Suppressor macrophage treated with lipopolysaccharide for 1 hour (primary cell): ENCODE results near the gene PUS3.

Experiments
- DNase-seq, 3 donors: peaks; one replicate each; pipeline ENCODE4 v3.0.0-alpha.2; 2020 to 2022

The PUS3 gene

GRCh38 chr11:125941267-125941618, 38.2 kb upstream of the PUS3 start:
- no peak for DNase-seq

GRCh38 chr11:125940145-125940544, 37.1 kb upstream of the PUS3 start:
- no peak for DNase-seq

GRCh38 chr11:125939081-125939521, 36.1 kb upstream of the PUS3 start:
- DNase-seq: no peak

- DNase-seq: no peak
Measured at GRCh38 chr11:125938418-125938817, 35.4 kb upstream of the PUS3 start.

GRCh38 chr11:125935618-125936199, 32.7 kb upstream of the PUS3 start:
- DNase-seq: no peak

GRCh38 chr11:125935056-125935455, 32.0 kb upstream of the PUS3 start:
- DNase-seq: no peak

- DNase-seq: no peak
Measured at GRCh38 chr11:125934473-125934872, 31.5 kb upstream of the PUS3 start.

GRCh38 chr11:125933030-125933813, 30.2 kb upstream of the PUS3 start:
- no peak for DNase-seq

GRCh38 chr11:125932301-125932700, 29.3 kb upstream of the PUS3 start:
- no peak for DNase-seq

GRCh38 chr11:125931668-125932067, 28.7 kb upstream of the PUS3 start:
- no peak for DNase-seq

GRCh38 chr11:125931116-125931515, 28.1 kb upstream of the PUS3 start:
- no peak for DNase-seq

GRCh38 chr11:125930076-125930450, 27.1 kb upstream of the PUS3 start:
- no peak for DNase-seq

- no peak for DNase-seq
Measured at GRCh38 chr11:125929445-125930075, 26.6 kb upstream of the PUS3 start.

GRCh38 chr11:125926682-125927081, 23.7 kb upstream of the PUS3 start:
- no peak for DNase-seq

GRCh38 chr11:125925804-125926203, 22.8 kb upstream of the PUS3 start:
- no peak for DNase-seq

GRCh38 chr11:125925247-125925740, 22.3 kb upstream of the PUS3 start:
- no peak for DNase-seq

GRCh38 chr11:125924384-125925007, 21.5 kb upstream of the PUS3 start:
- no peak for DNase-seq

- no peak for DNase-seq
Measured at GRCh38 chr11:125923633-125924032, 20.6 kb upstream of the PUS3 start.

GRCh38 chr11:125923012-125923579, 20.1 kb upstream of the PUS3 start:
- DNase-seq: peak; percentile 71 to 77 (median 77)

- no peak for DNase-seq
Measured at GRCh38 chr11:125922156-125922555, 19.1 kb upstream of the PUS3 start.

GRCh38 chr11:125921042-125921441, 18.0 kb upstream of the PUS3 start:
- no peak for DNase-seq

- DNase-seq: no peak
Measured at GRCh38 chr11:125918140-125918840, 15.3 kb upstream of the PUS3 start.
